ENCODE results near the gene C2CD4A. TPM values are rescaled to one million over a fixed set of nuclear protein-coding genes. Genes with fewer than 3 reads are reported as not detected.

Gene C2CD4A
- polyA plus RNA-seq, 4 donors = 0.28 to 0.39 (median 0.37) TPM

- no peak for DNase-seq (ENCODE audit: low read depth in 4 of 4, low spot score in 3 of 4)
Observed at GRCh38 chr15:62059816-62060112, 7.0 kb upstream of the C2CD4A start.

GRCh38 chr15:62060113-62060895 lies 6.5 kb upstream of the C2CD4A start, which contains the start of gene VPS13C:
Gene VPS13C (minus strand): TSS chr15:62060447. CDS start chr15:62060374, 73 bp downstream.
- DNase-seq (ENCODE audit: low read depth in 4 of 4, low spot score in 3 of 4) = peak; percentile 90 to 91 (median 90)

- no peak for DNase-seq (ENCODE audit: low read depth in 4 of 4, low spot score in 3 of 4)
Observed at GRCh38 chr15:62060896-62061280, 5.9 kb upstream of the C2CD4A start.

GRCh38 chr15:62063825-62064635 lies 2.7 kb upstream of the C2CD4A start:
- DNase-seq (ENCODE audit: low read depth in 4 of 4, low spot score in 3 of 4) = no peak

GRCh38 chr15:62067448-62068044 lies 769 bp downstream of the C2CD4A start:
- DNase-seq (ENCODE audit: low read depth in 4 of 4, low spot score in 3 of 4) = no peak

GRCh38 chr15:62068071-62068809 lies 1.5 kb downstream of the C2CD4A start:
- no peak for DNase-seq (ENCODE audit: low read depth in 4 of 4, low spot score in 3 of 4)

- no peak for DNase-seq (ENCODE audit: low read depth in 4 of 4, low spot score in 3 of 4)
Observed at GRCh38 chr15:62068810-62069167, 2.0 kb downstream of the C2CD4A start.

- no peak for DNase-seq (ENCODE audit: low read depth in 4 of 4, low spot score in 3 of 4)
Observed at GRCh38 chr15:62069551-62069950, 2.8 kb downstream of the C2CD4A start.

- no peak for DNase-seq (ENCODE audit: low read depth in 4 of 4, low spot score in 3 of 4)
Observed at GRCh38 chr15:62071711-62072308, 5.0 kb downstream of the C2CD4A start.

- DNase-seq (ENCODE audit: low read depth in 4 of 4, low spot score in 3 of 4) = no peak
Observed at GRCh38 chr15:62075595-62076277, 9.0 kb downstream of the C2CD4A start.

- DNase-seq (ENCODE audit: low read depth in 4 of 4, low spot score in 3 of 4) = no peak
Observed at GRCh38 chr15:62079594-62079993, 12.8 kb downstream of the C2CD4A start.

- no peak for DNase-seq (ENCODE audit: low read depth in 4 of 4, low spot score in 3 of 4)
Observed at GRCh38 chr15:62083194-62084154, 16.7 kb downstream of the C2CD4A start.

- DNase-seq (ENCODE audit: low read depth in 4 of 4, low spot score in 3 of 4) = no peak
Observed at GRCh38 chr15:62085740-62086139, 19.0 kb downstream of the C2CD4A start.

- no peak for DNase-seq (ENCODE audit: low read depth in 4 of 4, low spot score in 3 of 4)
Observed at GRCh38 chr15:62087671-62088352, 21.0 kb downstream of the C2CD4A start.

- DNase-seq (ENCODE audit: low read depth in 4 of 4, low spot score in 3 of 4) = no peak
Observed at GRCh38 chr15:62088353-62088693, 21.5 kb downstream of the C2CD4A start.

- DNase-seq (ENCODE audit: low read depth in 4 of 4, low spot score in 3 of 4) = no peak
Observed at GRCh38 chr15:62089616-62090015, 22.8 kb downstream of the C2CD4A start.

GRCh38 chr15:62090988-62091387 lies 24.2 kb downstream of the C2CD4A start:
- no peak for DNase-seq (ENCODE audit: low read depth in 4 of 4, low spot score in 3 of 4)

- no peak for DNase-seq (ENCODE audit: low read depth in 4 of 4, low spot score in 3 of 4)
Observed at GRCh38 chr15:62093809-62094208, 27.0 kb downstream of the C2CD4A start.
